ENCODE results near the gene SHCBP1. TPM values are rescaled to one million over a fixed set of nuclear protein-coding genes. Genes with fewer than 3 reads are reported as not detected.
"Not testable (repeated sequence)": the region's sequence is repeated elsewhere in the genome, so short reads cannot be mapped to it uniquely, and the experiment has no call there.

The SHCBP1 gene
- total and polyA plus RNA-seq, 2 of the 4 experiments (the other 2 are of a cell fraction) = 18.3 to 18.6 TPM

DNA sequence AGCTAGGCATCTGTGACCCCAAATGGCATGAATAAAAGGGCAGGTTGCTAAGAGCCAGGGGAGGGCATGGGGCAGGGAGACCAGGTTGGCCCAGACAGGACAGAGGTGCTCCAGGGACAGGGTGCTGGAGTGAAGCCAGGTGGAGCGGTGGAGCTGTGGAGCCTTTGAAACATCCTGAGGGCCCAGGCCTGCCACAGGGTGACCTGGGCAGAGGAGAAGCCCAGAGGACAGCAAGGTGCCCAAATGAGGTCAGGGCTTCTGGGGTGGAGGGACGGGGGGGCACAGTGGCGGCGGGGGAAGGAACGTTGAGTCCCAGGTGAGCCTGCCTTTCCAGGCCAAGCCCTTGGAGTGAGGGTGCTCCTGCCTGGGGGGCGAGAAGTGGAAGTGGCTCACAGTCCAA is 2.5 kb upstream of the SHCBP1 start:
- not testable (repeated sequence) for H3K56ac ChIP-seq (ENCODE audit: extremely low read depth, insufficient read depth, low read length); H3K9ac ChIP-seq (ENCODE audit: low read depth, low read length)

DNA sequence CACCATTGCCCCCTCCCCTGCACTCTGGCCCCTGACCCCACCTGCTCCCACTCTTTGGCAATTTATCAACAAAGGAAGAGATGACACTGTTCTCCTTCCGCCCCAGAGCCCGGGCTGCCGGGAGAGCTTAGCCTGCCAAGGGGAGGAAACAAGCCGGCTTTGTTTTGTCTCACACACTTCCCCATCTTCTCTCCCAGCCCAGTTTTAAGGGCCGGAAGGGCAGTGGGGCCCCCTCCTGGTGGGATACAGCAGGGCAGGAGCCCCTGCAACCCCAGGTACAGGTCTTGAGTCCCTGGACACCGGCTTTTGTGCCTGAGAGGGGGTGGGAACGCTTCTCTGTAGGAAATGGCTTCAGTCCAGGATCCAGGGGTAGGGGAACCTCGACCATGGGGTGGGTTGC is 2.1 kb upstream of the SHCBP1 start:
- H2BK20ac ChIP-seq (ENCODE audit: low read depth, low read length); H2AK9ac ChIP-seq (replicated peaks; ENCODE audit: low read depth, low read length, poor library complexity); H4K5ac ChIP-seq (ENCODE audit: low read depth, low read length); H4K8ac ChIP-seq (ENCODE audit: low read depth in 2 of 2, low read length in 2 of 2); POLR2A ChIA-PET (ENCODE audit: unreplicated experiment); H2BK120ac ChIP-seq (ENCODE audit: low read depth, low read length); H3K23ac ChIP-seq (ENCODE audit: low read depth, low read length); H4K91ac ChIP-seq (ENCODE audit: insufficient read depth, low read depth, low read length); H3K56ac ChIP-seq (ENCODE audit: extremely low read depth, insufficient read depth, low read length); intact Hi-C loops (cut with micrococcal nuclease); H2BK15ac ChIP-seq (ENCODE audit: low read depth, low read length); H2BK5ac ChIP-seq (ENCODE audit: low read depth, low read length, poor library complexity, severe bottlenecking); H3K36me3 ChIP-seq (ENCODE audit: control insufficient read depth, insufficient read depth, low read length); H3K27ac ChIP-seq (ENCODE audit: insufficient read depth, low read length); H3K18ac ChIP-seq (ENCODE audit: low read depth, low read length); H3K27me3 ChIP-seq (ENCODE audit: control insufficient read depth, insufficient read depth, low read length); H3K4me3 ChIP-seq (ENCODE audit: insufficient read depth, low read depth, low read length); BruUV-seq (replicated peaks); in situ Hi-C loops (cut with MboI; ENCODE audit: low sequenced_read_pairs); H3K9ac ChIP-seq (ENCODE audit: low read depth, low read length); H3K9me3 ChIP-seq (ENCODE audit: control insufficient read depth, insufficient read depth, low read length); H4K20me1 ChIP-seq (ENCODE audit: insufficient read depth, low read length); CTCF ChIA-PET; H3K4me2 ChIP-seq (ENCODE audit: low read depth, low read length); H2AFZ ChIP-seq (replicated peaks; ENCODE audit: low read length, poor library complexity); DNase-seq; H3K4ac ChIP-seq (ENCODE audit: low read depth, low read length); H2AK5ac ChIP-seq (ENCODE audit: low read depth, low read length); H3K4me1 ChIP-seq (ENCODE audit: control insufficient read depth, insufficient read depth, low read length); H3K9me1 ChIP-seq (ENCODE audit: insufficient read depth, low read length); dilution Hi-C loops (cut with HindIII; ENCODE audit: low sequenced_read_pairs, unreplicated experiment); H3K14ac ChIP-seq (replicated peaks; ENCODE audit: low read depth, low read length): not testable (repeated sequence)
- H3K79me1 ChIP-seq (ENCODE audit: low read depth in 1 of 2, low read length in 2 of 2) = peaks cover 7 to 12% of the 10 kb centered on the region in 2 experiments; a peak in 2 of 4 replicates
- ATAC-seq (ENCODE audit: low read depth) = peak; percentile 46
- no CpG with 5 or more reads among the region's 8 CpGs for WGBS, 2 experiments (ENCODE audit: extremely low coverage in 2 of 2, insufficient read length in 1 of 2)

More for the DNA sequence above, 2.5 kb upstream of the SHCBP1 start:
- H3K27me3 ChIP-seq (ENCODE audit: control insufficient read depth, insufficient read depth, low read length); H2AK5ac ChIP-seq (ENCODE audit: low read depth, low read length); H3K18ac ChIP-seq (ENCODE audit: low read depth, low read length); H3K4ac ChIP-seq (ENCODE audit: low read depth, low read length); H3K14ac ChIP-seq (replicated peaks; ENCODE audit: low read depth, low read length); dilution Hi-C loops (cut with HindIII; ENCODE audit: low sequenced_read_pairs, unreplicated experiment); H3K9me1 ChIP-seq (ENCODE audit: insufficient read depth, low read length); ATAC-seq (ENCODE audit: low read depth); H3K36me3 ChIP-seq (ENCODE audit: control insufficient read depth, insufficient read depth, low read length); H2BK5ac ChIP-seq (ENCODE audit: low read depth, low read length, poor library complexity, severe bottlenecking); H4K20me1 ChIP-seq (ENCODE audit: insufficient read depth, low read length); H3K23ac ChIP-seq (ENCODE audit: low read depth, low read length); H4K5ac ChIP-seq (ENCODE audit: low read depth, low read length); H2BK120ac ChIP-seq (ENCODE audit: low read depth, low read length); H2AFZ ChIP-seq (replicated peaks; ENCODE audit: low read length, poor library complexity); POLR2A ChIA-PET (ENCODE audit: unreplicated experiment); DNase-seq; in situ Hi-C loops (cut with MboI; ENCODE audit: low sequenced_read_pairs); H2AK9ac ChIP-seq (replicated peaks; ENCODE audit: low read depth, low read length, poor library complexity); H3K4me3 ChIP-seq (ENCODE audit: insufficient read depth, low read depth, low read length); H3K79me1 ChIP-seq (ENCODE audit: low read depth in 1 of 2, low read length in 2 of 2); CTCF ChIA-PET; BruUV-seq (replicated peaks); H3K4me1 ChIP-seq (ENCODE audit: control insufficient read depth, insufficient read depth, low read length); H2BK15ac ChIP-seq (ENCODE audit: low read depth, low read length); H2BK20ac ChIP-seq (ENCODE audit: low read depth, low read length); H4K8ac ChIP-seq (ENCODE audit: low read depth in 2 of 2, low read length in 2 of 2); H3K27ac ChIP-seq (ENCODE audit: insufficient read depth, low read length); H3K4me2 ChIP-seq (ENCODE audit: low read depth, low read length); intact Hi-C loops (cut with micrococcal nuclease); H4K91ac ChIP-seq (ENCODE audit: insufficient read depth, low read depth, low read length); H3K9me3 ChIP-seq (ENCODE audit: control insufficient read depth, insufficient read depth, low read length): not testable (repeated sequence)
- no CpG with 5 or more reads among the region's 6 CpGs for WGBS, 2 experiments (ENCODE audit: extremely low coverage in 2 of 2, insufficient read length in 1 of 2)

Measured in IMR-90 (cell line).